CMK (cell line): Measurements from ENCODE around the gene NIP7.
"Not testable (repeated sequence)": the region's sequence is repeated elsewhere in the genome, so short reads cannot be mapped to it uniquely, and the experiment has no call there.

ENCODE experiments used
- DNase-seq: peaks from one replicate; pipeline ENCODE4 v3.0.0-alpha.2; 2010; ENCODE audit warnings: low read depth

NIP7 gene

DNA sequence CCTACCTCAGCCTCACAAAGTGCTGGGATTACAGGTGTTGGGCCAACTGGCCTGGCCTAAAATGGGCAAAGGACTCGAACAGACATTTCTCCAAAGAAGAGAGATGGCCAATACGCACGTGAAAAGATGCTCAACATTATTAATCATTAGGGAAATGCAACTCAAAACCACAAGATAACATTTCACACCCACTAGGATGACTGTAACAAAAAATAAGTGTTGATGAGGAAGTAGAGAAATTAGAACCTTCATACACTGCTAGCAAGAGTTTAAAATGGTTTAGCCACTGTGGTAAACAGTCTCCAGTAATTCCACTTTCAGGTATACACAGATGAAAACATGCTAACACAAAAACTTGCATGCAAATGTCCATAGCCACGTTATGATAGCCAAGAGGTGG is 6.4 kb downstream of the NIP7 start:
- no peak for DNase-seq

DNA sequence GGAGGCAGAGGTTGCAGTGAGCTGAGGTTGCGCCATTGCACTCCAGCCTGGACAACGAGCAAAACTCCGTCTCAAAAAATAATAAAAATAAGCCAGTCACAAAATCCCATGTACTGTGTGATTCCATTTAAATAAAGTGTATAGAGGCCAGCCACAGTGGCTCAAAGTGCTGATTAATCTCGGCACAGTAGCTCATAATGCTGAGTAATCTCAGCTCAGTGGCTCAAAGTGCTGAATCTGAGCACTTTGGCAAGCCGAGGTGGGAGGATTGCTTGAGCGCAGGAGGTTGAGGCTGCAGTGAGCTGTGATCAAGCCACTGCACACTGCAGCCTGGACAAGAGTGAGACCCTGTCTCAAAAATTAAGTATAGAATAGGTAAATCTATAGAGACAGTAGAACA is 7.1 kb downstream of the NIP7 start:
- DNase-seq = no peak

DNA sequence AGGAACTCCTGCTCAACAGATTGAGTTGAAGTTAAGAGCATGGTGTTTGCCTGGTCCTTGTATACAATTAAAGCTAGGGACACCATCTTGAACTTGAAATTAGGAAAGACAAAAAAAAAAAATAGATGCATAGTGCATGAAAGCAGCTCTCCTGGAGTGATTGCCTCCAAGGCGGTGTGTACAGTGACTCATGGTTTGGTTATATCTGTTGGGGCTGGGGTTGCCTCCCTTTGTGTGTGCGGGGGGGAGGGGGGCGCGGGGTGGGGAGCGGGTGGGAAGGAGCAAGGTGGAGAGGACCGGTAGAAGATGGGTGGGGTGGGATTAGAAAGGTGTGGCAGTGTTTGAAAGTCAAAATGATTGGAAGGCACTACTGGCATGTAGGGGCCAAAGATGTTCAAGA is 8.7 kb downstream of the NIP7 start:
- no peak for DNase-seq

DNA sequence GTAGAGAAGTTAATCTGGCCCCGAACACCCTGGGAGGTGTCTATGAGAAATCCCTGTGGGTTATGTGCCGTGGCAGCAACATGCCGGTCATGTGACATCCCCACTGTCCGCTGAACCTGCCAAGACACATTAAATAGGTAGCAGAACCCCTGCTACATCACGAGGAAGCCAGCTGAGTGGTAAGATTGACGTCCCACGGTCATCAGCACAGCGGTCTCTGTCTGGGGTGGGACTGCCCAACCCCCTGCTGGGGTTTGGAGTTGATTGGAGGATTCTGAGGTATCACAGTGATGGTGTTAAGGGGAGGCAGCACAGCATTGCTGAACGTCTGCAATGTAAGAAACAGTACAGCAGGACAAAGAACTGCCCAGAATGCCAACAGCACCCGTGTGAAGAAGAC is 10.0 kb downstream of the NIP7 start:
- no peak for DNase-seq

DNA sequence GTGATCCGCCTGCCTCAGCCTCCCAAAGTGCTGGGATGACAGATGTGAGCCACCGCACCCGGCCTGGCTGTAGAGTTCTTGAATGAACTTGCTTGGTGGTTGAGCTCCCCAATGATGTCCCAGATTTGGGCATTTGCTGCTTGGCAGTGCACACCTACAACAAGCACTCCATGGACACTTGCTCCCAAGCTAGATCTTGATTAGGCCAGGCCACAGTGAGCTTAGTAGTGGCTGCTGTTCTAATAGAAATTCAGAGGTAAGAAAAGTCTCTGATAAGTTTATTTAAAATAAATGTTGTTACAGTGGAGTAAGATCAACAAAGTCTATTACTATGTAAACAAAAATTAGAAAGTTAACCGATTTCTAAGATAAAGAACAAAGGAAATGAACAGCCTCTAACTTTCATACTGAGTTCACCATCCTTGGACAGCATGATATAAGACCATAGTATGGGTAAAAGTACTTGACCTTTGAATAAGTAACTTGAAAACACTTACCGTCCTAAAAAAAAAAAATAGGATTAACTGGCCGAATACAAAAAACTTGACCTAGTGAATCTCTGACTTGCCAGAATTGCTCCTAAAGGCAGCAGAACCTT is 11.1 kb downstream of the NIP7 start:
- DNase-seq = no peak

DNA sequence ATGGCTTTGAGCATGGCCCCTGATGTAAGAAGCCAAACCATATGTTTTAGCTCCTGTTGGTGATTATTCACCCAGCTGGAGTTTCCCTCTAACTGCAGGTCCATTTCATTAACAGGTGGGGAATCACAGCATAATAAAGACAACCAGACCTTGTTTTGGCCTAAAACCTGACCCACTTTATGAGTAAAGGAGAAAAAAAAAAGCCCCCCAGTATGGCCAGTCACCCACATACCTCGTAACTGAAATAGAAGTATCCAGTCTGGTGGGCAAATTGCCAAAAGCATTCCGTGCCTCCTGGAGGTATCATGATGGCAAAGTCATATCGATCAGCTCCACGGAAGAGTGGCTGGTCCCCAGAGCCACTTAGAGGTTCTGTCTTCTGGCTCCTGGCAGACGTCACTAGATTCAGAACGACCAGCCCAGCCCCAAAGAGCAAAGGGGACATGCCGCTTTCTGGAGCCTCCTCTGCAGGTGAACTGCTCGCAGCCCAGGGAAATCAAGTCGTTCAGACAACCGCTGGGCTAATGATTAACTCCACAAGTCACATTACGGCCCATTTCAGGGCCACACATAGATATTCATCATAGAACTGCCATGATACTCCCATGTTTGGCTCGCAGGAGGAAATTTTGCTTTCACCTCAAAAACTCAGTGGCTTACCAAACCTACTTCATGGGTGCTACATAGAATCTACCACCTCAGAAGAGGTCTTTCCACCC is 11.9 kb downstream of the NIP7 start, which contains the start of gene TMED6:
TSS of gene TMED6 (minus strand) at position 478 of the 719 bp plus-strand sequence. CDS start at position 445, 33 bp downstream.
- DNase-seq = no peak

DNA sequence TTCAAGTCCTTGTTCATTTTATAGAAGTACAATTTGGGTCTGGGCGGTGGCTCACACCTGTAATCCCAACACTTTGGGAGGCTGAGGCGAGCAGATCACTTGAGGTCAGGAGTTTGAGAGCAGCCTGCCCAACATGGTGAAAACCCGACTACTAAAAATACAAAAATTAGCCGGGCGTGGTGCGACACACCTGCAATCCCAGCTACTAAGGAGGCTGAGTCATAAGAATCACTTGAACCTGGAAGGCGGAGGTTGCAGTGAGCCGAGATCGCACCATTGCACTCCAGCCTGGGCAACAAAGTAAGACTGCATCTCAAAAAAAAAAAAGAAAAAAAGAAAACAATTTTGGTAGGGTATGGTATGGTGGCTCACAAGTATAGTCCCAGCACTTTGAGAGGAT is 20.5 kb downstream of the NIP7 start:
- not testable (repeated sequence) for DNase-seq

DNA sequence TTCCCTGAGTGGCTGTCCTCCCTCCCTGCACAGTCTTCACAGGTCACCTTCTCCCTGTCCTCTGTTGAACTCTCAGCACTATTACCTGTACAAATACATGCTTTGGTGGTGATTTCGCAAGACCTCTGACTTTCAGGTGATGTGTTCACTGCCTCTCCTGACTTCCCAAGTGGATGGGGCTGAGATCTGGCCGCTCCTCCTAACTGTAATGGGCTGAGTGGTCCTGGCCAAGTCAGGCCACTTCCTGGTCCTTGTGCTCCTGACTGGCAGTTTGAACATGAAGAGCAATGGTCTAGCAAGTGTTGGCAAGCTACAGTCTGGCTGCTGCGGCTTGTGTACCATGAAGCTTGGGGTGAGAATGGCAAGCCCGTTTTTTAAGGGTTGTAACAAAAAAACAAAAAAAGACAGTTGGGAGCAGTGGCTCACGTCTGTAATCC is 23.7 kb downstream of the NIP7 start:
- no peak for DNase-seq

DNA sequence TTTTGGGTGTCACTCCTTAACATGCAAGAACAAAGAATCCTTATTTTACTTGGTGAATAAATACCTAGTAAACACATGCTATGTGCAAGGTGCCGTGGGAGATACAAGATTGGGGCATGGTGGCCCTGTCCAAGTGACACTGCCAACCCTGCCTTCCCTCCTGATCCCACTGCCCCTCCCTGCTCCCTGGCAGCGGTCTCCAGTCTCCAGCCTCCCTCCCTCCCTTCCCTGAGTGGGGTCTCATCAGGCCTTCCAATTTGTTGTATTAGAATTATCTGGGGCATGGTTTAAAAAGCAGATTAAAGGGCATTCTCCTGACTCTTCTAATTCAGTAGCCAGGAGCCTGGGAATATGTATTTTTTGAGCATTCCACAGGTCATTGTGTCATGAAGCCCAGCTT is 24.5 kb downstream of the NIP7 start:
- DNase-seq = no peak

DNA sequence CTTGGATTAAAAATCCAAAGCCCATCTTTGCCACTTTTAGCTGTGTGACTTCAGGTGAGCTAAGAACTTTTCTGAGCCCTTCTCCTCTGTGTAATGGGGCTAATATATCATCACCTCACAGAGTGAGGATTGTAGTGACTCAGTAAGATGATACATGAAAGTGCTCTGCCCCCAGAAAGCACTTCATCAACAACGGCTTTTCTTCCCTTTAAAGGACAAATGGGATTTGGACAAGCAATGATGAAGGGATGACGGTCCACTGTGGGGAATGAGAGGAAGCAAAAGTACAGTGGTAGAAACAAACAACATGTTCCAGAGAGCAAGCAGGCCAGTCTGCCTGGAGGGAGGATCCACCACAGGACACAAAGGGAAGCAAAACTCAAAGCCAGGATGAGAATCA is 26.3 kb downstream of the NIP7 start:
- no peak for DNase-seq

DNA sequence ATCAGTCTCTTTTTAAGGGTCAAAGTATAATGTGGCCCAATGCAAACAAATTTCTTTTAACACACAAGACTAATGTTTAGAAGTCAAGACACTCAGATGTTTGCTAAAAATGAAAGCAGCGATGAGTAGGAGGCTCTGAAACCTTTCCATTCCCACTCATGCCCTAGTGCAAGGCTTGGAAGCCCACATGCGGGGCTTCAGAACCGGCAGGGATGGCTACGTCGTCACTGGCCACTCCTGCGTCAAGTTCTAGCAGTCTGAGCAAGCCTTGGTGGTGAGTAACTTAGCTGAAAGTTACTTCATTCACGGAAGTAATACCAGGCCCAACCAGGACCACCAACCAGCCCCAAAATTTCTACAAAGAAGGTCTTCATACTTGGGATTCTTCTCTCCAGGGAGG is 26.9 kb downstream of the NIP7 start:
- DNase-seq = no peak

DNA sequence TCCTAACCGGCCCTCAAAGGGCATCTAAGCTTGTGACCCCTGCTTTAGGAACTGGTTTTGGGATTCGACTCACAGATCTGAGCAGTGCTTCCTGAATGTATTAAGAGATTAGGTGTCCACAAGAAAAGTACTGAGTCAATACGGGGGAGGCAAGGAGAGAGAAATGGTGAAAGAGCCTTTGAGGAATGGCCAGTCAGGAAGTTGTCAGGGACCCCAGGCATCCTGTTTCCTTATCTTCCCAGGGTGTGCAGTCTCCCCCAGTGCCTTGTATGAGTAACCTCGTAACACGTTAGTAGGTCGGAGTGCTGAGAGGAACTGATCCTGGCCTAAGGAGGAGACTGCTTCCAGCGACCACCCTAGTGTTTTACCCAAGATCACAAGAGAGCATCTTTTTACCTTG is 28.4 kb downstream of the NIP7 start:
- DNase-seq = peak; percentile 91

DNA sequence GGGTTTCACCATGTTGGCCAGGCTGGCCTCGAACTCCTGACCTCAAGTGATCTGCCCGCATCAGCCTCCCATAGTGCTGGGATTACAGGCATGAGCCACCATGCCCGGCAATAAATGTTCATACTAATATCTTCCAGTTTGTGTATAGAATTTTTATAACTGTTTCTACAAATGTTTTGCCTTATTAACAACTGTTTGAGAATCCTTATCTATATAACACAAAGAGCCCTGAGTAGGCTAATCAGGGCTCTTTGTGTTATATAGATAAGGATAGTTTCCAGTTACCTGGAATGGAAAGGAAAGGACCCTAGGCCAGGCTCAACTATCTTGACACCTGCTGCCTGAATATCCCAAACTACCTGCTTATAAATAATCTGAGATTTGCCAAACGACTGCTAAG is 29.3 kb downstream of the NIP7 start:
- DNase-seq = no peak

DNA sequence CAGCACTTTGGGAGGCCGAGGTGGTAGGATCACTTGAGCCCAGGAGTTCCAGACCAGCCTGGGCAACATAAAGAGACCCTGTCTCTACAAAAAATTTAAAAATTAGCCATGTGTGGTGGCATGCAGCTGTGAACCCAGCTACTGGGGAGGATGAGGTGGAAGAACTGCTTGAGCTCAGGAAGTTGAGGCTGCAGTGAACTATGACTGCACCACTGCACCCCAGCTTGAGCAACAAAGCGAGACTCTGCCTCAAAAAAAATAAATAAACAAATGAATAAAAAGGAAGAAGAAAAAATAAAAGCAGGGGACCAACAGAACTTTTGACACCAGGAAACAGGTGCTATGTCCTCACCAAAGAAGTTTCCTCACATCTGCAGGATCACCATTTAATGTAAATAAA is 32.0 kb downstream of the NIP7 start:
- DNase-seq = no peak

DNA sequence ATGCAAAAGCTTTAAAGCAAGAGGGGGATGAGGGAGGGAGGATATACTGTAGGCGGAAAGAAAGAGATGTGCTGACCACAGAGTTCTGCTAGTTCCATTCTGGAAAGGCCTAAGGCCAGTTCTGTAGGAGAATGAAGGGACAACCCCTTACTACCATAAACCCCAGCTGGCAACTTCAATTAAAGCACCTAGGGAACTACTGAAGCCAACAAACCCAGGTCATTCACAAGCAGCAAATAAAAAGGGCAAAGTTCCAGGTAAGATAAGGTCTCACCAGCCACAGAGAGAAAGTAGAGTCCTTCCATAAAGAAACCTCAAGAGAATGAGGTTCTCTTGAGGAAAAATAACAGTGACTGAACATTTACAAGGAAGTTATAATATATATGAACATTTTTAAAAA is 33.4 kb downstream of the NIP7 start:
- no peak for DNase-seq

DNA sequence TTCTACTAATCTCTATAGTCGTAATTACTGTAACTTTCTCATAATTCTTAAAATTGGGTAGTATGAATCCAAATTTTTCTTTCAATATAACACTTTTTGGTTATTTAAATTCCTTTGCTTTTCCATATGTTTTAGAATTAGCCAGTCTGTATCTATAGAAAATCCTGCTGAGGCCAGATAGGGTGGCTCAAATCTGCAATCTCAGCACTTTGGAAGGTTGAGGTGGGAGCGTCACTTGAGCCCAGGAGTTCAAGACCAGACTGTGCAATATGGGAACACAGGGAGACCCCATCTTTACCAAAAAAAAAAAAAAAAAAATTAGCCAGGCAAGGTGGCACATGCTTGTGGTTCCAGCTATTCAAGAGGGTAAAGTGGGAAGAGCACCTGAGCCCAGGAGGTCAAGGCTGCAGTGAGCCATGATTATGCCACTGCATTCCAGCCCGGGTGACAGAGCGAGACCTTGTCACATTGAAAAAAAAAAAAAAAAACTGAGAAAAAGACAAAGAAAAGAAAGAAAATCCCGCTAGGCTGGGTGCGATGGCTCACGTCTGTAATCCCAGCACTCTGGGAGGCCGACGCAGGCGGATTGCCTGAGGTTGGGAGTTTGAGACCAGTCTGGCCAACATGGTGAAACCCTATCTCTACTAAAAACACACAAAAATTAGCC is 37.0 kb downstream of the NIP7 start:
- DNase-seq = no peak

DNA sequence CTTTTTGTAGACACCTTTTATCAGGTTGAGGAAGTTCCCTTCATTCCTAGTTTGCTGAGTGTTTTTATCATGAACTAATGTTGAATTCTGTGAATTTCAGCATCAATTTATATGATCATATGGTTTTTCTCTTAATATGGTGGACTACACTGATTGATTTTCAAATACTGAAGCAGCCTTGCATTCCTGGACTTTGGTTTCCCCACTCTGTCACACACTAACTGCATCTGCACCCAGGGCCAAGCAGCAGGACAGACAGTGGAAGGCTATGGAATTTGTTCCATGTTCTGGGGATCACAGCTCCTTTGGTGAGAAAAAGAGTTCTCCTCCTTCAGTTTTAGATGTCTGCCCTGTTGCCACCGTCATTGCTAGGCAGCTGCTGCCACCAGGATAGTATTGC is 38.5 kb downstream of the NIP7 start:
- DNase-seq = no peak

DNA sequence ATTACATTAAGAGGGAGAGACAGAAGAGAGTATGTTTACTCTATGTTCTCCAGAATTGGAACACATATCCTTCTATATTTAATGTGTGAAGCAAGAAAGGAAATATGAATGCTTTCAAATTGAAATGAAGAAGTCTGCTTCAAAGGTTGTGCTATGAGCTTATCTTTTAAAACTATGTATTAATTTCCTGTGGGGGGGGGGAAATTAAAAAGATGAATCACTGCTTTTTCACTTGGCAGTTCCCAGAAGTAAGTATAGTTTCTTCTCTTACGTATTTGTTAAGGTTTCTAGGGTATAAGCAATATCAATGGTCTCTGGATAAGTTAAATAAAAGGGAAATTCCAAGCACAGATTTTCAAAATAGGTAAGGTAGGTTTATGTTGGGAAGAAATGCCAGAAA is 39.2 kb downstream of the NIP7 start:
- no peak for DNase-seq

DNA sequence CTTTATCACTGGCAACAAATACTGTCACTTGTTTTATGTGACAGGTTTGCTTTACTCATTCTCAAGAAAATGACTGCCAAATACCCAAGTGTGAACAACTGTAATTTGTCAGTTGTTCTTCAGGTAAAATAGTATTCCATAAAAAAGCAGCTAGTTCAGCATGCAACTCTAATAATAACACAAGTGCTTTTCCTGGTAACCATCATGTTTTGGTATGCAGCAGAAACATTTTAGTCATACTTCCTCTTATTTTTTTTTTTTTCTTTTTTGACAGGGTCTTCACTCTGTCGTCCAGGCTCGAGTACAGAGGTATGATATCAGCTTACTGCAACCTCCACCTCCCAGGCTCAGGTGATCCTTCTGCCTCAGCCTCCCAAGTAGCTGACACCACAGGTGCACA is 41.7 kb downstream of the NIP7 start:
- no peak for DNase-seq

DNA sequence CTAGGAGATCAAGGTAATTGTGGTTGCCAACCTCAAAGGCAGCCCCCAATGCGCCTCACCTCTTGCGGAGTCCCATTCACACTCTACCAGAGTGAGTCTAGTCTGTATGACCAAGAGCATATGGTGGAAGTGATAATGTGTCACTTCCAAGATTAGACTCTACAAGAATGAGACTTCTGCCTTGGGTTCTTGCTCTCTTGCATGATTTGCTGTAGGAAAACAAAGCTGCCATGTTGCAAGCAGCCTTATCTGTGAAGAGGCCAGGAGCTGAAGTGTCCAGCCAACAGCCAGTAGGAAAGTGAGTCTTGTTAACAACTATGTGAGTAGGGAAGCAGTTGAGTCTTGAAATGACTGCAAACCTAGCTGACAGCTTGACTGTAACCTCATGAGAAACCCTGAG is 42.8 kb downstream of the NIP7 start:
- no peak for DNase-seq

DNA sequence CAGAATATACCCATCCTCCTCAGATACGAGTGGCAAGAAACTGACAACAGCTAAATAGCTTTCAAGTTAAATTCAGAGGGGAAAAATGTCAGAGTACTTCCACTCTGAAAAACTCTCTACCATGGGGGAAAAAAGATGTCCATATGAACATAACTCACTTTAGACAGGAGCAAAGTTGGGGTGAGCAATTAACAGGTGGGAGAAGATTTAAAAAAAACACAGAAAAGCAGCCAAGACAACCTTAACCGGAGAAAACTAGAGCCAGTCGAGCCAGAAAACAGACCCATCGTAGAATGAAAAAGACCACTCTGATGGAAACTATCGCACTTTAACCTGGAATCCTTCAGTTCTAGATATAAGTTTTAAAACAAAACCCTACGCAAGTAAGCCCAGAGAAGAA is 45.4 kb downstream of the NIP7 start:
- DNase-seq = no peak

DNA sequence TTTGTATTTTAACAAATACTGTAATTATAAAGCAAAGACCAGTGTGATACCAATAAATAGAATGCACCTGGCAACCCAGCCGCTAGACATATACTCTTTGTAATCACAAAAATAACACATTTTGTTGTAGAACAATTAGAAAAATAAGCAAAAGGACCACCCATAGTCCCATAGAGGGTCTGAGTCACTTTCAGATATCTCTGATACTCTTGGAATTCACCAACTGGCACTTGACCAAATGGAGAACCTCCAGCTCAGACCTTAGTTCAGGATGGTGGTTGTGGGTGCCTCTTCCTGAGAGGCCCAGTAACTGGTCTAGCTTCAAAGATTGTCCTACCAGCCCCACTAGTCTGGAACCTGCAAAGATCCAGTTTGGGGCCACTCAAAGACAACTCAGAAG is 47.0 kb downstream of the NIP7 start:
- no peak for DNase-seq
